BLaER1 treated with 17β-estradiol and CSF1 and Interleukin-3, amounts not matched to agents 10 nM and 100 nM (cell line): ENCODE data around the gene GRIN3A.

ENCODE experiments used
- H3K27ac ChIP-seq, 11 experiments: shearing (Covaris generic); formaldehyde crosslinking; 2 replicates each; pipeline ENCODE4 v1.8.1; 2022
- H3K27me3 ChIP-seq, 11 experiments: shearing (Covaris generic); formaldehyde crosslinking; 2 replicates each; pipeline ENCODE4 v1.8.1; 2022
- H3K36me3 ChIP-seq, 11 experiments: shearing (Covaris generic); formaldehyde crosslinking; 2 replicates each; pipeline ENCODE4 v1.8.1; 2022
- H3K4me1 ChIP-seq, 10 experiments: shearing (Covaris generic); formaldehyde crosslinking; 2 replicates each; pipeline ENCODE4 v1.8.1; 2022
- H3K4me2 ChIP-seq, 11 experiments: shearing (Covaris generic); formaldehyde crosslinking; 2 replicates each; pipeline ENCODE4 v1.8.1; 2022
- H3K4me3 ChIP-seq, 10 experiments: shearing (Covaris generic); formaldehyde crosslinking; 2 replicates each; pipeline ENCODE4 v1.8.1; 2022
- H3K9ac ChIP-seq, 11 experiments: shearing (Covaris generic); formaldehyde crosslinking; 2 replicates each; pipeline ENCODE4 v1.8.1; 2022
- H3K9me3 ChIP-seq, 11 experiments: shearing (Covaris generic); formaldehyde crosslinking; replicated peaks in 1 of 11; 2 replicates each; pipeline ENCODE4 v1.8.1; 2022
- H4K20me1 ChIP-seq, 11 experiments: shearing (Covaris generic); formaldehyde crosslinking; 2 replicates each; pipeline ENCODE4 v1.8.1; 2022
- Cebpa-rat ChIP-seq, 11 experiments: shearing (Covaris generic); IDR thresholded peaks; 2 replicates each; pipeline ENCODE4 v1.8.1; 2022

The GRIN3A gene

GRCh38 chr9:101738566-101739183, at the start of gene GRIN3A:
Gene GRIN3A, minus strand, starts transcription at chr9:101738647. Its CDS starts 668 bp downstream, at chr9:101737979.
- Histone ChIP-seq H3K4me2 (no peak within 1 kb of the TSS), H3K9ac (no peak within 1 kb of the TSS), H4K20me1 (no peaks in the 10 kb centered on the region), H3K27me3 (peaks cover 0 to 21% (median 13%) of the 10 kb centered on the region in 11 experiments; a peak in 9 of 22 replicates), H3K36me3 (no peaks in the 10 kb centered on the region), H3K4me1 (no peaks in the 10 kb centered on the region), H3K27ac (no peak within 1 kb of the TSS), H3K9me3 (peaks cover 12 to 24% (median 21%) of the 10 kb centered on the region in 11 experiments), H3K4me3 (no peak within 1 kb of the TSS)
- TF ChIP-seq Cebpa-rat (IDR thresholded peaks at IDR 0.05): no peak

GRCh38 chr9:101787891-101788290, 49.4 kb upstream of the GRIN3A start:
- Histone ChIP-seq H3K4me3 (no peak overlapping the region), H3K27me3 (no peaks in the 10 kb centered on the region), H3K4me2 (no peak overlapping the region), H3K4me1 (peaks cover 0 to 12% (median 0%) of the 10 kb centered on the region in 10 experiments; a peak in 6 of 20 replicates), H3K9me3 (no peaks in the 10 kb centered on the region), H3K27ac (no peak overlapping the region), H3K36me3 (no peaks in the 10 kb centered on the region), H4K20me1 (no peaks in the 10 kb centered on the region), H3K9ac (no peak overlapping the region)
- TF ChIP-seq Cebpa-rat (IDR thresholded peaks at IDR 0.05): no peak

- H3K4me1 ChIP-seq: no peaks in the 10 kb centered on the region
- no peaks in the 10 kb centered on the region for H3K36me3 ChIP-seq
- H3K9ac ChIP-seq: no peak overlapping the region
- H3K27ac ChIP-seq: no peak overlapping the region
- H3K4me3 ChIP-seq: no peak overlapping the region
- H3K9me3 ChIP-seq: no peaks in the 10 kb centered on the region
- no peaks in the 10 kb centered on the region for H4K20me1 ChIP-seq
- H3K27me3 ChIP-seq: no peaks in the 10 kb centered on the region
- no peak overlapping the region for H3K4me2 ChIP-seq
- no peak for TF ChIP-seq Cebpa-rat (IDR thresholded peaks at IDR 0.05)
These were observed 39.9 kb upstream of the GRIN3A start for GRCh38 chr9:101778332-101778731.

GRCh38 chr9:101764472-101764871, 26.0 kb upstream of the GRIN3A start:
- Histone ChIP-seq H3K9me3 (no peaks in the 10 kb centered on the region), H3K4me3 (no peak overlapping the region), H3K27me3 (no peaks in the 10 kb centered on the region), H4K20me1 (no peaks in the 10 kb centered on the region), H3K27ac (no peak overlapping the region), H3K9ac (no peak overlapping the region), H3K36me3 (no peaks in the 10 kb centered on the region), H3K4me2 (no peak overlapping the region), H3K4me1 (peaks cover 0 to 12% (median 8%) of the 10 kb centered on the region in 10 experiments; a peak in 16 of 20 replicates)
- TF ChIP-seq Cebpa-rat (IDR thresholded peaks at IDR 0.05): no peak

DNA sequence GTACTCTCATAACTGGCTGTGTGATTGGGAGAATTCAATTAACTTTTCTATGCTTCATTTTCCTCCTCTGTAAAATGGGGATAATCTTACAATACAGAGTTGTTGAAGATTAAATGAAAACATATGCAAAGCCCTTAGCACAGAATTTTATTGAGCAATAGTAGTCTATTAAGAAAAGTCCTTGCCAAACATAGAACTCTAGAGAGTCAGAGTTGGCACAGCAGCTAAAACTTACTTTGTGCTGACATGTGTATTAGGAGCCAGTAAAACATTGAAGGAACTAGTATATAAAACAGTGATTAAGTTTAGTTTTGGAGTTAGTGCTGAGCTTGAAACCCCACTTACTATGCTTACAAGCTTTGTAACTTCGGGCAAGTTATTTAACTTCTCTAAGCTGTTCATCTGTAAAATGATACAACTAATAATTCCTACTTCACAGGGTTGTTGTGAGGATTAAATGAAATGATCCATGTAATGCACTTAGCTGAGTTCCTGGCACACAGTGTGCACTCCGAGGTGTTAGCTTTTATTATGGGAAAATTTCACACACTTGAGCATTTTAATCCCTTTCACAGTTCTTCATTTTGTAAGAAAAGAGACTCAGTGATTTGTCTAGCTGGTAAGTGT, 20.0 kb upstream of the GRIN3A start:
- no peak for TF ChIP-seq Cebpa-rat (IDR thresholded peaks at IDR 0.05)
- Histone ChIP-seq H3K9ac (no peak overlapping the region), H3K4me3 (no peak overlapping the region), H3K4me2 (no peak overlapping the region), H3K4me1 (no peaks in the 10 kb centered on the region), H4K20me1 (no peaks in the 10 kb centered on the region), H3K27ac (no peak overlapping the region), H3K36me3 (no peaks in the 10 kb centered on the region), H3K9me3 (no peaks in the 10 kb centered on the region), H3K27me3 (no peaks in the 10 kb centered on the region)

DNA sequence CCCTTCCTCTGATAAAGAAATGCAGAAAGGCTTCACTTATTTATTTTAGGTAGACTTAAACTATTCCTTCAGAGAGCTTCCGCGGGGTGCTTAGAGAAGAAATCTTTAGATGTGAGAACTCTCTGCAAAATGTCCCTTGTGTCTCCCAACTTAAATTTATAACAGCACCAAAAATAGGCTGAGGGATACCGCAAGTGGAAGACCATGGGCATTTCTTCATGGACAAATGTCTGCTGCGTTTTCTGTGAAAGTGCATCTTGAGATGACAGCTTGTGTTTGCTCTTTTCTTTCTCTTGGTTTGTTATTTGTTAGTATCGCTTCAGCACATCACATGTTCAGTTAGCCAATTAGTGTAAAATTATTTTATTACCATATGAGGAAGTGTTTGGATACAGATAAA, 15.3 kb upstream of the GRIN3A start:
- Histone ChIP-seq H3K9me3 (no peaks in the 10 kb centered on the region), H3K4me2 (no peak overlapping the region), H3K4me1 (no peaks in the 10 kb centered on the region), H4K20me1 (no peaks in the 10 kb centered on the region), H3K27me3 (no peaks in the 10 kb centered on the region), H3K9ac (no peak overlapping the region), H3K27ac (no peak overlapping the region), H3K4me3 (no peak overlapping the region), H3K36me3 (no peaks in the 10 kb centered on the region)
- no peak for TF ChIP-seq Cebpa-rat (IDR thresholded peaks at IDR 0.05)

GRCh38 chr9:101751895-101752294, 13.4 kb upstream of the GRIN3A start:
- no peaks in the 10 kb centered on the region for H3K27me3 ChIP-seq
- no peaks in the 10 kb centered on the region for H4K20me1 ChIP-seq
- H3K36me3 ChIP-seq: no peaks in the 10 kb centered on the region
- H3K9ac ChIP-seq: no peak overlapping the region
- no peak overlapping the region for H3K4me2 ChIP-seq
- H3K27ac ChIP-seq: no peak overlapping the region
- no peaks in the 10 kb centered on the region for H3K9me3 ChIP-seq
- H3K4me3 ChIP-seq: no peak overlapping the region
- TF ChIP-seq Cebpa-rat (IDR thresholded peaks at IDR 0.05): no peak
- H3K4me1 ChIP-seq: no peaks in the 10 kb centered on the region

- TF ChIP-seq Cebpa-rat (IDR thresholded peaks at IDR 0.05): no peak
- H3K36me3 ChIP-seq: no peaks in the 10 kb centered on the region
- peaks cover 12 to 24% (median 21%) of the 10 kb centered on the region in 11 experiments for H3K9me3 ChIP-seq
- H3K4me2 ChIP-seq: no peak overlapping the region
- no peaks in the 10 kb centered on the region for H4K20me1 ChIP-seq
- H3K4me3 ChIP-seq: no peak overlapping the region
- peaks cover 0 to 21% (median 13%) of the 10 kb centered on the region in 11 experiments; a peak in 9 of 22 replicates for H3K27me3 ChIP-seq
- no peaks in the 10 kb centered on the region for H3K4me1 ChIP-seq
- H3K27ac ChIP-seq: no peak overlapping the region
- no peak overlapping the region for H3K9ac ChIP-seq
These were observed 864 bp upstream of the GRIN3A start for GRCh38 chr9:101739311-101739710.

GRCh38 chr9:101737705-101738565, 512 bp downstream of the GRIN3A start:
- Histone ChIP-seq H3K27me3 (peaks cover 0 to 21% (median 13%) of the 10 kb centered on the region in 11 experiments; a peak in 9 of 22 replicates), H3K4me2 (no peak overlapping the region), H4K20me1 (no peaks in the 10 kb centered on the region), H3K4me1 (no peaks in the 10 kb centered on the region), H3K9ac (no peak overlapping the region), H3K36me3 (no peaks in the 10 kb centered on the region), H3K9me3 (peaks cover 12 to 24% (median 21%) of the 10 kb centered on the region in 11 experiments), H3K27ac (no peak overlapping the region), H3K4me3 (no peak overlapping the region)
- no peak for TF ChIP-seq Cebpa-rat (IDR thresholded peaks at IDR 0.05)
